ENCODE measurements around the gene MRPL14.
"Not testable (repeated sequence)": the region's sequence is repeated elsewhere in the genome, so short reads cannot be mapped to it uniquely, and the experiment has no call there.

MRPL14 gene

GRCh38 chr6:44093750-44094402 is 33.4 kb downstream of the MRPL14 start:
- H3K4me3 ChIP-seq (ENCODE audit: low read depth, low read length), result no peak overlapping the region
- no peaks in the 10 kb centered on the region for H3K27me3 ChIP-seq (ENCODE audit: insufficient read depth, low read depth, severe bottlenecking)
- no peak for DNase-seq
- no peak for TF ChIP-seq CTCF (IDR thresholded peaks at IDR 0.05; ENCODE audit: low read depth, low read length)
- H3K36me3 ChIP-seq, result peaks cover 44% of the 10 kb centered on the region
- no peak overlapping the region for H3K27ac ChIP-seq
- no peaks in the 10 kb centered on the region for H3K9me3 ChIP-seq (ENCODE audit: severe bottlenecking)

- Histone ChIP-seq H3K27ac (no peak overlapping the region), H3K36me3 (peaks cover 41% of the 10 kb centered on the region), H3K27me3 (ENCODE audit: insufficient read depth, low read depth, severe bottlenecking) (no peaks in the 10 kb centered on the region), H3K9me3 (ENCODE audit: severe bottlenecking) (no peaks in the 10 kb centered on the region), H3K4me3 (ENCODE audit: low read depth, low read length) (no peak overlapping the region)
- TF ChIP-seq CTCF (IDR thresholded peaks at IDR 0.05; ENCODE audit: low read depth, low read length), result no peak
- no peak for DNase-seq
Observed at GRCh38 chr6:44093066-44093465, 34.2 kb downstream of the MRPL14 start.

DNA sequence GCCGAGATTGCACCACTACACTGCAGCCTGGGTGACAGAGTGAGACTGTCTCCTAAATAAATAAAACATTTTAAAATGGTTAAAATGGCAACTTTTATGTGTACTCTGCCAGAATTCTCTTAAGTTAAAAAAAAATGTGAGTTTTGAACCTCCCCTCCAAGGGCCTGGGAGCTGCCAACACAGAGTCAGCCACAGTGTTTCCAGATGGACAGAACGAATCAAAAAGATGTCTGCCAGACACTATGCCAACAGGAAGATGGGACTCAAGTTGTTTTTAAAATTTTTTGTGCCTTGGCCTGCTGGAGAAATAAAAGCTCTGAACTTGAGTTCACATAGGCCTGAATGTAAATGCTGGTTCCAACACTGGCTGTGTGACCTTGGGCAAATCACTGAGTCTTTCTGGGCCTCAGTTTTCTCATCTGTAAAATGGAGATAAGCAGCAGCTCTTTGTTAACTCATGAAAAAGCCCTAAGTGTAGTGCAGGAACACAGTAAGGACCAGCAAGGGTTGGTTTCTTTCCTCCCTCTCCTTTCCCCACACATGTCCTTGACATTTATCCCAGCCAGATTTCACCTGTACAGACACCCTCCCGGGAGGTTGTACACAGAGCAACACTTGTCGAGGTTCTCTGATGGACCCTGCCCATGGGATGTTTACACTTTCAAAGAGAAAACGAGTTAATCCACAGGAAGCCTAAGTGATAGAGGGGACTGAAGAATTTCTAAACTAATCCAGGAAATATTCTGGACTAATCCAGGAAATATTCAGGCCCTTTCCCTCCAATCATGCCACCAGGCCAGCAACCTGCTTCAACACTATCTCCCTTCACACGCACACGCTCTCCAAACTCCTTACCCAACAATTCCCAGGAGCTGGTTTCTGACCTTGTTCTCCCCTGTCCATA is 35.0 kb downstream of the MRPL14 start:
- TF ChIP-seq CTCF (IDR thresholded peaks at IDR 0.05; ENCODE audit: low read depth, low read length), result no peak

GRCh38 chr6:44091356-44091755 is 35.9 kb downstream of the MRPL14 start:
- H3K9me3 ChIP-seq (ENCODE audit: severe bottlenecking); DNase-seq; H3K27ac ChIP-seq; H3K4me3 ChIP-seq (ENCODE audit: low read depth, low read length); H3K27me3 ChIP-seq (ENCODE audit: insufficient read depth, low read depth, severe bottlenecking): not testable (repeated sequence)
- H3K36me3 ChIP-seq, result peaks cover 38% of the 10 kb centered on the region

More for the DNA sequence above, 35.0 kb downstream of the MRPL14 start:
- Histone ChIP-seq H3K4me3 (ENCODE audit: low read depth, low read length) (no peak overlapping the region), H3K27ac (no peak overlapping the region), H3K36me3 (peaks cover 41% of the 10 kb centered on the region), H3K9me3 (ENCODE audit: severe bottlenecking) (no peaks in the 10 kb centered on the region), H3K27me3 (ENCODE audit: insufficient read depth, low read depth, severe bottlenecking) (no peaks in the 10 kb centered on the region)
- DNase-seq, result no peak

GRCh38 chr6:44090465-44090864 is 36.8 kb downstream of the MRPL14 start:
- Histone ChIP-seq H3K27ac (no peak overlapping the region), H3K27me3 (ENCODE audit: insufficient read depth, low read depth, severe bottlenecking) (no peaks in the 10 kb centered on the region)
- no peak for TF ChIP-seq CTCF (IDR thresholded peaks at IDR 0.05; ENCODE audit: low read depth, low read length)

DNA sequence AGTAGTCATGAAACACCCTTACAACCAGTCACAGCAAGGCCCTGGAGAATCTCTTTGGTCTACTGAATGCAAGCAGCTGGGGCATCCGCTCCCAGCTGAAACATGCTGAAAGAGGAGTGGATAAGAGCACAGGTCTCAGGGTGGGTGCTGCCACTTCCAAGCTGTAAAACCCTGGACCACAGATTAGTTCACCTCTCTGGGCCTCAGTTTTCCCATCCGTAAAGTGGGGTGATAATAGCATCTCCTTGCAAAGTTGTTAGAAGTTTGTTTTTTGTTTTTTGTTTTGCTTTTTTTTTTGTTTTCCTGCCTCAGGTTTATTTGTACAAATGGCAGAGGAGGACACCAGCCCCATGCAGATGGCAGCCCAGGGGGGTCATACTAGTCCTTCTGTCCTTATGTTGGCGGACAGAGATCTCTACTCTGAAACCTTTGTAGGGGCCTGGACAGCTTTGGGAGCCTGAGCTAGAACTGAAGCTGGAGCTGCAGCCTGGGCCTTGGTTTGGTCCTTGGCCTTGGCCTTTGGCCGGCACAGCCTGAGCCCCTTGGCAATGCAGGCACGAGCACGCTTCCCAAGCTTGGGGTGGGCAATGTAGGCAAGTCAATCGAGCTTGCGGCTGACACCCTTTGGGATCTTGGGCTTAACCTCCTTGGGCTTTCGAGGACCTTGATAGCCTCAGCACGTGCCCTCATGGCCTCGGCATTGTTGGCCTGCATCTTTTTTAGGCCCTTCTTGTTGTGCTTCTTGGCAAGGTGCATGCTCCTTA is 38.2 kb downstream of the MRPL14 start:
- no peak for TF ChIP-seq CTCF (IDR thresholded peaks at IDR 0.05; ENCODE audit: low read depth, low read length)
- Histone ChIP-seq H3K9me3 (ENCODE audit: severe bottlenecking) (no peaks in the 10 kb centered on the region), H3K27me3 (ENCODE audit: insufficient read depth, low read depth, severe bottlenecking) (no peaks in the 10 kb centered on the region), H3K36me3 (peaks cover 24% of the 10 kb centered on the region), H3K27ac (no peak overlapping the region), H3K4me3 (ENCODE audit: low read depth, low read length) (no peak overlapping the region)
- no peak for DNase-seq

More at GRCh38 chr6:44090465-44090864, 36.8 kb downstream of the MRPL14 start:
- Histone ChIP-seq H3K4me3 (ENCODE audit: low read depth, low read length) (no peak overlapping the region), H3K36me3 (peaks cover 36% of the 10 kb centered on the region), H3K9me3 (ENCODE audit: severe bottlenecking) (no peaks in the 10 kb centered on the region)
- DNase-seq, result no peak

All from WERI-Rb-1 (cell line).